Uterus (tissue), 2 donors: Measurements from ENCODE around the gene SLC22A1.

Experiments used
- CTCF ChIP-seq, 4 experiments: fragments of 200-600 bp in 2 of 4; fragments of 450-650 bp in 2 of 4; sonication (generic) in 2 of 4; IDR thresholded peaks; one replicate each; pipeline ENCODE4 v1.5.1; 2016 to 2019; ENCODE audit warnings: antibody characterized with exemption in 4 of 4, mild to moderate bottlenecking in 2 of 4, moderate library complexity in 1 of 4
- POLR2A ChIP-seq, 2 donors: fragments of 450-650 bp; IDR thresholded peaks; one replicate each; pipeline ENCODE4 v1.6.1; 2016; ENCODE audit warnings: antibody characterized with exemption in 2 of 2, mild to moderate bottlenecking in 1 of 2, moderate library complexity in 1 of 2

GRCh38 chr6:160108077-160108476 lies 13.5 kb upstream of the SLC22A1 start:
- TF ChIP-seq CTCF (IDR thresholded peaks at IDR 0.05) (no peak), POLR2A (IDR thresholded peaks at IDR 0.05) (no peak)
